RWPE2 (cell line): ENCODE data around the gene CTDNEP1.

Experiments
- ATAC-seq: fragments of 200-7000 bp; cut with Tn5 transposase; 3 replicates; pipeline ENCODE4 v1.9.1; 2021; ENCODE audit warnings: low read depth
- DNase-seq: peaks from one replicate; pipeline ENCODE4 v3.0.0-alpha.2; 2020; ENCODE audit warnings: low spot score
- H3K27ac ChIP-seq: fragments of 450-650 bp; 2 replicates; pipeline ENCODE4 v1.5.1; 2017; ENCODE audit warnings: mild to moderate bottlenecking; ENCODE audit not compliant: poor library complexity, severe bottlenecking
- H3K27me3 ChIP-seq: fragments of 250-450 bp; sonication (Bioruptor Pico); 2 replicates; pipeline ENCODE4 v1.5.1; 2021; ENCODE audit warnings: mild to moderate bottlenecking, moderate library complexity; ENCODE audit not compliant: insufficient read depth, poor library complexity, severe bottlenecking
- H3K36me3 ChIP-seq: fragments of 250-450 bp; sonication (Bioruptor Pico); 2 replicates; pipeline ENCODE4 v1.5.1; 2020; ENCODE audit warnings: low read depth, mild to moderate bottlenecking, moderate library complexity
- H3K4me1 ChIP-seq: fragments of 250-450 bp; sonication (Bioruptor Pico); 2 replicates; pipeline ENCODE4 v1.5.1; 2021; ENCODE audit warnings: mild to moderate bottlenecking, moderate library complexity; ENCODE audit not compliant: insufficient read depth, poor library complexity, severe bottlenecking
- H3K4me3 ChIP-seq: fragments of 250-450 bp; sonication (Bioruptor Pico); 2 replicates; pipeline ENCODE4 v1.5.1; 2021; ENCODE audit warnings: mild to moderate bottlenecking, moderate library complexity; ENCODE audit not compliant: severe bottlenecking
- H3K9me3 ChIP-seq: fragments of 250-450 bp; sonication (Bioruptor Pico); 2 replicates; pipeline ENCODE4 v1.5.1; 2021; ENCODE audit warnings: mild to moderate bottlenecking, moderate library complexity; ENCODE audit not compliant: severe bottlenecking
- CTCF ChIP-seq: fragments of 450-650 bp; IDR thresholded peaks from one replicate; pipeline ENCODE4 v1.5.1; 2017; ENCODE audit warnings: mild to moderate bottlenecking, moderate library complexity; ENCODE audit not compliant: poor library complexity, severe bottlenecking

CTDNEP1 gene

GRCh38 chr17:7290166-7290565, 38.6 kb upstream of the CTDNEP1 start:
- Histone ChIP-seq H3K4me3 (no peak overlapping the region), H3K4me1 (peaks cover 9% of the 10 kb centered on the region), H3K27ac (no peak overlapping the region), H3K36me3 (no peaks in the 10 kb centered on the region), H3K27me3 (no peaks in the 10 kb centered on the region), H3K9me3 (no peaks in the 10 kb centered on the region)
- no peak for ATAC-seq
- no peak for TF ChIP-seq CTCF
- DNase-seq, result no peak

GRCh38 chr17:7289256-7290032, 37.9 kb upstream of the CTDNEP1 start:
- no peak for TF ChIP-seq CTCF
- H3K9me3 ChIP-seq, result no peaks in the 10 kb centered on the region
- DNase-seq (no peak), ATAC-seq (no peak)
- H3K27ac ChIP-seq, result no peak overlapping the region
- H3K36me3 ChIP-seq, result no peaks in the 10 kb centered on the region
- no peak overlapping the region for H3K4me3 ChIP-seq
- H3K27me3 ChIP-seq, result no peaks in the 10 kb centered on the region
- H3K4me1 ChIP-seq, result peaks cover 7% of the 10 kb centered on the region

DNA sequence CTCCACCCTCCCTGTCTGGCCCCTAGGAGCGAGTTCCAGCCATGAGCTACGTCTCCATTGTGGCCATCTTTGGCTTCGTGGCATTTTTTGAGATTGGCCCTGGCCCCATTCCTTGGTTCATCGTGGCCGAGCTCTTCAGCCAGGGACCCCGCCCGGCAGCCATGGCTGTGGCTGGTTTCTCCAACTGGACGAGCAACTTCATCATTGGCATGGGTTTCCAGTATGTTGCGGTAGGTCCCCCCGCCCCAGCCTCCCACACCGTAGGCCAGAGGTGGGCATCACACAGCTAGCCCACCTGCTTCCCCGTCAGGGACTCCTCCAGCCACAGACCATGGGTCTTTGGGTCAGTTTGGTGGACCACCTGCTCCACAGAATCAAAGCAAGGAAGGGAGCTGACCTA, 34.1 kb upstream of the CTDNEP1 start:
- Histone ChIP-seq H3K27ac (no peak overlapping the region), H3K27me3 (no peaks in the 10 kb centered on the region), H3K36me3 (no peaks in the 10 kb centered on the region), H3K4me3 (no peak overlapping the region), H3K4me1 (no peaks in the 10 kb centered on the region), H3K9me3 (no peaks in the 10 kb centered on the region)
- TF ChIP-seq CTCF, result no peak
- ATAC-seq (no peak), DNase-seq (no peak)

DNA sequence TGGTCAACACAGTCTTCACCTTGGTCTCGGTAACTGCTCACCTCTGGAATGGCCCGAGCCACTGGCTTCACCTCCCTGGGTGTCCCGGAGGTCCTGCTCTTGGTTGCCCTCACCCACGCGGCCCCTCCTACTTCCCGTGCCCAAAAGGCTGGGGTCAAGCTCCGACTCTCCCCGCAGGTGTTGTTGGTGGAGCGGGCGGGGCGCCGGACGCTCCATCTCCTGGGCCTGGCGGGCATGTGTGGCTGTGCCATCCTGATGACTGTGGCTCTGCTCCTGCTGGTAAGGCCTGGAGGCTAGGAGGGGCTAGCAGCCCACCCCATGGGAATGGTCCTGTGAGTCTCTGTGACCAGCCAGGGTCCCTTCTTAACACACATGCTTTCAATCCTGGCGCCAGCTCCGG, 33.4 kb upstream of the CTDNEP1 start:
- ATAC-seq, result no peak
- Histone ChIP-seq H3K27me3 (no peaks in the 10 kb centered on the region), H3K36me3 (no peaks in the 10 kb centered on the region), H3K4me1 (peaks cover 5% of the 10 kb centered on the region), H3K4me3 (no peak overlapping the region), H3K9me3 (no peaks in the 10 kb centered on the region), H3K27ac (no peak overlapping the region)
- TF ChIP-seq CTCF, result no peak
- DNase-seq, result no peak

GRCh38 chr17:7283471-7284216, 32.1 kb upstream of the CTDNEP1 start:
- no peak for DNase-seq
- H3K4me1 ChIP-seq, result peaks cover 7% of the 10 kb centered on the region
- no peaks in the 10 kb centered on the region for H3K36me3 ChIP-seq
- ATAC-seq, result no peak
- no peak overlapping the region for H3K4me3 ChIP-seq
- H3K27ac ChIP-seq, result no peak overlapping the region
- TF ChIP-seq CTCF, result no peak
- H3K27me3 ChIP-seq, result no peaks in the 10 kb centered on the region
- H3K9me3 ChIP-seq, result no peaks in the 10 kb centered on the region
